GM21367 (cell line): Measurements from ENCODE around the gene SLCO4A1.
A peak's percentile ranks its signal among the peaks of the same experiment; 100 is the strongest.
"Not testable (repeated sequence)": the region's sequence is repeated elsewhere in the genome, so short reads cannot be mapped to it uniquely, and the experiment has no call there.

Source experiments
- ATAC-seq: cut with Tn5 transposase; IDR thresholded peaks from one replicate; pipeline ENCODE4 v1.9.1; 2021; ENCODE audit not compliant: unreplicated experiment

SLCO4A1 gene

DNA sequence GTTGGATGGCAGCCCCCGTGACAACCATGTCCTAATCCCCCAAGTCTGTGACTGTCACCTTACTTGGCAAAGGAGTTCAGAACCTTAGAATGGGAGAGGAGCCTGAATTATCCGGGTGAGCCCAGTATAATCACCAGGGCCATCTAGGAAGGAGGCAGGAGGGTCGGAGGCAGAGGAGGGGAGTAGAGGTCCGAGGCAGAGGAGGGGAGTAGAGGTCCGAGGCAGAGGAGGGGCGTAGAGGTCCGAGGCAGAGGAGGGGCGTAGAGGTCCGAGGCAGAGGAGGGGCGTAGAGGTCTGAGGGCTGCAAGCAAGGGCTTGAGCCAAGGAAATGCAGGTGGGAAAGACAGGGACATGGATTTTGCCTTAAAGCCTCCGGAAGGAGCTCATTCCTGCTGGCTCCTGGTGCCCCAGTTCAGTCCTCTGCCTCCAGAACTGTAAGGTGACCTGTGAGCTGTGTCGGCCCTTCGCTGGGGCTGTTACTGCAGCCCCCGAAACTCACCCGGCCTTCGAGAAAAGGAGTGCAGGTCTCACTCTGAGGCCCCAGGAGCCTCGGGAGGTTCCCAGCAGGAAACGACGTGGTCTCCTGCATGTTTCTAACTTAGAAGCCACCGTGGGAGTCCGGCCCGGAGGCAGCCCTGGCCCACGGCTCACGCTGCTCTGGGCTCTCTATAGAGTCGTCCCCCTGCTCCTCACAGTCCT lies 20.0 kb upstream of the SLCO4A1 start:
- no peak for ATAC-seq

- ATAC-seq = no peak
Measured at GRCh38 chr20:62622877-62623487, 19.3 kb upstream of the SLCO4A1 start.

GRCh38 chr20:62623488-62624324 lies 18.6 kb upstream of the SLCO4A1 start:
- peak; percentile 61 for ATAC-seq

GRCh38 chr20:62624325-62624690 lies 18.0 kb upstream of the SLCO4A1 start:
- peak; percentile 30 for ATAC-seq

GRCh38 chr20:62624719-62625453 lies 17.4 kb upstream of the SLCO4A1 start:
- no peak for ATAC-seq

GRCh38 chr20:62625516-62625915 lies 16.8 kb upstream of the SLCO4A1 start:
- ATAC-seq = no peak

DNA sequence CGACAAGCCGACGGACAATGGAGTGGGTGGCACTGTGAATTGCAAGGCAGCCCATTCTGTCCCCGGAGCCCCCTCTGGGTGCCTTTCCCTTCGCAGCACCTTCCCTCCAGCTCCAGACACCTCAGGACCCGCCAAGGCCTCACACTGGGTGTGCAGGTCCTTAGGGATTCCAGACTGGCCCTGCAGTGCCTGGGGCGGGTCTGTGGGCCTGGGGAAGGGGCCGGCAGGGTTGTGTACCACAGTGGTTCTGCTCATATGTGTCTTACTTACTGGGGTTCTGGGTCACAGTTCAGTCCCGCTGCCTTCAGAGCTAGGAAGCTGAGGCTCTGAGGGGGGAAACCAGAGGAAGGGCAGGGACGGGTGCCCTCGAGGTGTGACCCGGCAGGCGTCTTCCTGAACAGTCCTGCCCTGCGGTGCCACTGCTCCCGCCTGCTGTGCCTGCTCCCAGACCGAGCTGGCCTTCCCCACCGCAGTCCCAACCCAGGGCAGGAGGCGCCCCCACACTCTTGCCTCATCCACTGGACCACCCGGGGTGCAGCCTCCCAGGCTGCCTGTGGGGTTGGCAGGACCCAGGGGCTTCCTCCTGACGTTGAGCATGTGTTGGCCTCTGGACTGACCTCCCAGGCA lies 16.3 kb upstream of the SLCO4A1 start:
- ATAC-seq = no peak

DNA sequence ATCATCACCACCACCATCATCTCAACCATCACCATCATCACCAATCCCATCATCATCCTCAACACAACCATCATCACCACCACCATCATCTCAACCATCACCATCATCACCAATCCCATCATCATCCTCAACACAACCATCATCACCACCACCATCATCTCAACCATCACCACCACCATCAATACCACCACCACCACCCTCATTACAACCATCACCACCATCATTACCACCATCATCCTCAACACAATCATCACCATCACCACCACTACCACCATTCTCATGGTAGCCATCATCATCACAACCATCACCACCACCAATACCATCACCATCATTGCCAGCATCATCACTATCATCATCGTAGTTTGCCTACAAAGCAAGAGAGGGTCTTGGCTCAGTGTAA lies 14.9 kb upstream of the SLCO4A1 start:
- ATAC-seq = not testable (repeated sequence)

GRCh38 chr20:62627901-62628612 lies 14.2 kb upstream of the SLCO4A1 start:
- no peak for ATAC-seq

DNA sequence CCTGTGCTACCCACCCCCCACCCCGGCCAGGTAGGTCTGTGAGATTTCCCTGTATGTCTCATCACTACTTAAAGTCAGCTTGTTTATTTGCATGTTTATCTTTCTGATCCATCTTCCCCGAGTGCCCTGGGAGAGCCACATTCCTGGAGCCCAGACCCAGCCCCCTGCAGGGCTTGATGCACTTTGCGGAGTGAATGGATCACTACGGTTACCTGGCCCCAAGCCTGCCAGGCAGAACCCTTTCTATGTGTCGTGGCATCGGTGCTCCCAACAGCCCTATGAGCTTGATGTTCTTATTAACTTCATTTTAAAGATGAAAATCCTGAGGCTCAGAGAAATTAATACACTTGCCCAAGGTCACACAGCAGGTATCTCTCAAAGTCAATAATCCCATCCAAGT lies 13.6 kb upstream of the SLCO4A1 start:
- no peak for ATAC-seq

DNA sequence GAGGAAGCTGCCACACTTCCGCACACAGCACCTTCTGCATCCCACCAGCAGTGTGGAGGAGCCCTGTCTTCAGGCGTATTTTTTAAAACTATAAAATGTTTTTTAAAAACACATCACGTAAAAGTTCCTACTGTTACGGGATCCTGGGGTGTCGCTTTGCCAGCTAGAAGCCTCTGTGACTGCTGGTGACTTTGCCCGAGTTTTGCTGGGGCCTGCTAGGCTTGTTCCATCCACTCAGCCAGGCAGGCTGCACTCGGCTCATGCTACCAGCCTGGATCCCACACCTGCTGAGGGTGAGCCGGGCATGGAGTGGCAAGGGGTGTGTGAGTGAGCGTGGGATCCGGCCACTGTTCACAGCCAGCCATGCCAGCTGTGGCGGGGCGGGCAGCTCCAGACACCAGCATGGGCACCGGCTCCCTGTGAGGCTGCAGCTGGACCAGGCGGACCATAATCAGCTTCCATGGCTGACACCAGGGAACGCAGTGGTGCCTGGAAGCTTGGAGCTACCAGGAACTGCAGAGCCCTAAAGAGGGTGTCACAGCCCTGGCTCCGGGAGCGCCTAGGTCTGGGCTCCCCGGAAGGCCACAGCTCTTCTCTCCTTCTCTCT lies 12.3 kb upstream of the SLCO4A1 start:
- ATAC-seq = no peak

- no peak for ATAC-seq
Measured at GRCh38 chr20:62631336-62632308, 10.7 kb upstream of the SLCO4A1 start.

DNA sequence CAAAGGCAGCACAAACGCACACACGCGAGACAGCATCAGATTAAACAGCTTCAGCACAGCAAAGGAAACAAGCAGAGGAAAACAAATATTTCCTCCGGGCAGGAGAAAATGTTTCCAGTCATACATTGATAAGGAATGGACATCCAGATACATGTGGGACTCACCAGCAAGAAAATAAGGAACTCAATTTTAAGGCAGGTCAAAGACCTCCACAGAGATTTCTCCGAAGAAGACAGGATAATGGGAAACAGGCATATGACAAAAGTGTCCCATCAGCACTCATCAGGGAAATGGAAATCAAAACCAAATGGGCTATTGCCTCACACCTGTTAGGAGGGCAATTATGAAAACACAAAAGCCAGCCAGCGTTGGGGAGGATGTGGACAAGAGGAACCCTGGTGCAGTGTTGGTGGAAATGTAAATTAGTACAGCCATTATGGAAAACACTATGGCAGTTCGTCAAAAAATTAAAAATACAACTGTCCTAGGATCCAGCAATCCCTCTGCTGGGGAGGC lies 9.7 kb upstream of the SLCO4A1 start:
- no peak for ATAC-seq

DNA sequence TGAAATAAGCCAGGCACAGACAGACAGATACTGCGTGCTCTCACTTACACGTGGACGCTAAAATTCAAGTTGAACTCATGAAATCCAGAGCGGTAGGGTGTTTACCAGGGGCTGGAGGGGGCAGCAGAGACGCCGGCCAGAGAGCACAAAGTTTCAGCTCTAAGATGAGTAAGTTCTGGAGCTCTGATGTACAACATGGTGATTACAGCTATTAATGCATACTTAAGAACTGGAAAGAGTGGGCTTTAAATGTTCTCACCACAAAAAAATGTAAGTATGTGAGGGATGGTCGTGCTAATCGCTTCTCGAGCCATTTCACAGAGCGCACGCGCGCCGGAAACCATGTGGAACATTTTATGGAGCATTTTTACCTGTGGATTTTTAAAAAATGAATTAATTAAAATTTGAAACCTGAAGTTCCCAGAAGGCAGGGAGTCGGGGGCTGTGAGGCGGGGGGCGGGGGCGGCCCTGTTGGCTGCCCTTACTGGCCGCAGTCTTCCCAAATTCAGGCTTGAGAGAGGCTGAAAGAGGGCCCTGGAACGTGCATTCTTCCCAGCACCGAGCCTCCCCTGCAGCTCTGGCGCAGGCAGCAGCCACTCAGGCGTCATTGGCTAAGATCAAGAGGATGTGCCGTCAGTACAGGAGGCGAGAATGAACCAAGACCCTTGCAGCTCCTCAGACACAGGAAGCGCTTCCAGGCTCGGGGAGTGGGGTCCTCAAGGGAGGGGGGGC lies 8.5 kb upstream of the SLCO4A1 start:
- no peak for ATAC-seq

DNA sequence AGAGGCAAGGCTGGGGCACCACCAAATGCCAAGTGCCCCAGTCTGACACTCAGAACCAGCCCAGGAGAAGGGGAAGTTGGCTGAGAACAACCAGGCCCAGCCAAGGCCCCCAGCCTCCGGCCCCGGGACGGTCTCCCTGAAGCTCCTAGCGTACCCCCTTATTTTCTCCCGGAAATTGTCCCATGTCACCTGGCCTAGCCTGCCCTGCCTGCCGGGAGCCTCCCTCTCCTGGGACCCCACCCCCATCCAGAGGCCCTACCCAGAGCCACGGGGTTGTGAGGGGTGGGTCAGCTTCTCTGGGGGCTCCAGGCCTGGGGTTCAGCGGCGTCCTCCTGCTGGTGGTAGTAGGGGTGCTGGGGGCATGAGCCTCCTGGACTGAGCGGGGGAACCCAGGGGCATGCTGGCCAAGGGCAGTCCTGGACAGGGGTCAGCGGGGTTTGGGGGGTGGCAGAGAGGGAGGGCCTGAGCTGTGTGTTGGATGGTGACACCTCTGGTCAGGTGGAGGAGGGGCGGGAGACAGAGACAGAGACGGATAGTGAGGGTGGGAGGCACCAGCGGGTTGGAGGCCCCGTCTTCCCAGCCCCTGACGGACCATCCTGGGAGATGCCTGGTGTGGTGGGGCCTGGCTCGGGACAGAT lies 7.9 kb upstream of the SLCO4A1 start:
- no peak for ATAC-seq

DNA sequence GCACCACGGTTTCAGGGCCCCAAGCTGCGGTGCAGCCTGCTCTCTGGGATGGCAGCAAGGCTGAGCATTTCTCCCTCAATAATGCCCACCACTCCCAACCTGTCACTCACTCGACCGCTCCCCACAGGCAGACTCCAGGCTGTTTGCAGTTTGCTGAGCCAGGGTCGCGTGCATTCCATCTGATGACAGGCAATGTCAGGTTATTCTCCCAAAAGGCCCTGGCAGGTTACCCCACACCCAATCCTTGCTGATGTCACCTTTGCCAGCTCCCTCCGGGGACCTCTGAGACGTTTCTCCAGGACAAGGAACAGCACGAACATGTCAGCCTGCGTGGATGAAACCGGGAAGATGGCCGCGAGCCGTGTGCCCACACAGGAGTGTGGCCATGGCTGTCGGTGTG lies 7.1 kb upstream of the SLCO4A1 start:
- no peak for ATAC-seq

- no peak for ATAC-seq
Measured at GRCh38 chr20:62635852-62636251, 6.5 kb upstream of the SLCO4A1 start.
